ENCODE measurements around the gene CRIP2. TPM values are rescaled to one million over a fixed set of nuclear protein-coding genes. Genes with fewer than 3 reads are reported as not detected.

The CRIP2 gene
- polyA plus RNA-seq, 3 donors: 86.2 to 165 (median 146) TPM

DNA sequence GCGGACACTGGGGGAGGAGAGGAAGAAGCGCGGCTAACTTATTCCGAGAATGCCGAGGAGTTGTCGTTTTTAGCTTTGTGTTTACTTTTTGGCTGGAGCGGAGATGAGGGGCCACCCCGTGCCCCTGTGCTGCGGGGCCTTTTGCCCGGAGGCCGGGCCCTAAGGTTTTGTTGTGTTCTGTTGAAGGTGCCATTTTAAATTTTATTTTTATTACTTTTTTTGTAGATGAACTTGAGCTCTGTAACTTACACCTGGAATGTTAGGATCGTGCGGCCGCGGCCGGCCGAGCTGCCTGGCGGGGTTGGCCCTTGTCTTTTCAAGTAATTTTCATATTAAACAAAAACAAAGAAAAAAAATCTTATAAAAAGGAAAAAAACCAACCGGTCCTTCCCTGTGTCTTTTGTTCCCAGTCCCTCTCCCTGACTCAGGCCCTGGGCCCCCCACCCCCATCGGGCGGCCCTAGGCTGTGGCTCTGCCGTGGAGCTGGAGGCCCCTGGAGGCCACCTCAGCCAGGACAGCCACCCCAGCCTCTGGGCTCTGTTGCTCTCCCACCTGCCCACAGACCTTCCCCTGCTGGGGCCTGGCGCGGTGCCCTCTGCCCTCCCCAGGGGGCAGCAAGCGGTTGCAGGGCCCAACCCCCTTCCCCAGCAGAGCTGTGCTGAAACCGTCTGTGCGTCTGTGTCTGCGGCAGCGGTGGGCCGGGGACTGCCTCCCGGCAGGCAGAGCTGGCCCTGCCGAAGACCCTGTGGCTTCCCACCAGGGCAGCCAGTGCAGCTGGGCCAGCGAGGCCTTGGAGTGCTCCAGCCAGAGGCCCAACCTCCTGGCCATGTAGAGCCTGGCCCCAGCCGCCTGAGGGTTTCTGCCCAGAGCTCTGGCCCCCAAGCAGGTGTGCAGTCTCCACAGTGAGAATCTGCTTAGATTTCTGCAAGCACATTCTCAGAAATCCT is 4.0 kb upstream of the CRIP2 start:
- DNase-seq (ENCODE audit: extremely low read depth in 1 of 11, low read depth in 9 of 11, low spot score in 4 of 11): no peak

DNA sequence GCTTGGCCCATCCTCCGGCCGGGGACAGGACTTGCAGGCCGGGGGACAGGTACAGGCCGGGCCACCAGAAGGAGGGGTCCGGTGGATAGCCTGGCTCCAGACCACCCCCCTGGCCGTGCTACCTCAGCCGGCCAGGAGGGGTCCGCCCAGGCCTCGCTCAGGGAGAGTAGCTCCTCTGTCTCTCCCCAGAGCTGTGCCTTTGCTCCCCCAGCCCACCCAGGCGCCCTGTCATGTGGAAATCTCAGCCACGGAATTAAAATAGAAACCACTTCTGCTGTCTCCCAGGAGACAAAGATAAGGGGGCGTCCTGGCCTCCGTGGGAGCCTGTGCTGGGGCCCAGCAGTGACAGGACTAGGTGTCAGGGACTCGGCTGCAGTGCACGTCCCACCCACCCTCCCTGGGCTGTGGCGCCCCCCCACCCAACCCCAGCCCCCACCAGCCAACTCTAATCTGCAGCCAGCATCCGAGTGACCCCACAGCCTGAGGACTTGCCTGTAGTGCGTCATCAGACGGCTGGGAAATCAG is 3.3 kb upstream of the CRIP2 start:
- no peak for DNase-seq (ENCODE audit: extremely low read depth in 1 of 11, low read depth in 9 of 11, low spot score in 4 of 11)

GRCh38 chr14:105471823-105472485 is 2.7 kb upstream of the CRIP2 start:
- DNase-seq (ENCODE audit: extremely low read depth in 1 of 11, low read depth in 9 of 11, low spot score in 4 of 11): no peak

GRCh38 chr14:105472486-105472991 is 2.1 kb upstream of the CRIP2 start:
- DNase-seq (ENCODE audit: extremely low read depth in 1 of 11, low read depth in 9 of 11, low spot score in 4 of 11): no peak

DNA sequence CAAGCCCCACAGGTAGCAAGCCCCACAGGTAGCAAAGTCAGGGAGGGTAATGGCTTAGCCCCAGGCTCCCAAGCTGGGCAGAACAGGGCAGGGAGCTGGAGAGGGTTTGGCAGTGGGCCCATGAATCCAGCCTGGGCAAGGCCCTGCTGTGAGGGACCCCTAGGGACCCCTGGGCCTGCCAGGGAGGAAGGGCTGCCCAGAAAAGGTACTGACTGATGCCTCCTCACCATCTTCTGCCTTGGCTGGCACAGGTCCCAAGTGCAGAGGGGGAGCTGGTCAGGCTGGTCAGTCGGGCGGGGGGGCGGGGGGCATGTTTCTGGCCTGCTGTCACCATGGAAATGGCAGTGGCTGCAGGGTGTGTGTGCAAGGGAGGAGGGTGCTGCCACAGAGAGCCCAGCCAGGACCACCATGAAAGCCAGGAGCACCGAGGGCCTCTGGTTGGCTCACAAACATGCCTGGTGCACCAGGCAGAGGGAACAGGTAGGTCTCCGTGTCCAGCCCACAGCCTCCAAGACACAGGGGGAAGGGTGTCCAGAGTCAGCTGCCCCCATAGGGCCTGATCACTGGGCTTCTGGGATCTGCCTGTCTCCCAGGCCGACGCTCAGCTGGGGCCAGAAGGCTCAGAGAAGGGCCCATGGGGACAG is 1.5 kb upstream of the CRIP2 start:
- DNase-seq (ENCODE audit: extremely low read depth in 1 of 11, low read depth in 9 of 11, low spot score in 4 of 11): no peak

- DNase-seq (ENCODE audit: extremely low read depth in 1 of 11, low read depth in 9 of 11, low spot score in 4 of 11): peak in 10 of 11 donors; percentile 88 to 95 (median 91)
Measured at GRCh38 chr14:105473677-105474482, 741 bp upstream of the CRIP2 start.

DNA sequence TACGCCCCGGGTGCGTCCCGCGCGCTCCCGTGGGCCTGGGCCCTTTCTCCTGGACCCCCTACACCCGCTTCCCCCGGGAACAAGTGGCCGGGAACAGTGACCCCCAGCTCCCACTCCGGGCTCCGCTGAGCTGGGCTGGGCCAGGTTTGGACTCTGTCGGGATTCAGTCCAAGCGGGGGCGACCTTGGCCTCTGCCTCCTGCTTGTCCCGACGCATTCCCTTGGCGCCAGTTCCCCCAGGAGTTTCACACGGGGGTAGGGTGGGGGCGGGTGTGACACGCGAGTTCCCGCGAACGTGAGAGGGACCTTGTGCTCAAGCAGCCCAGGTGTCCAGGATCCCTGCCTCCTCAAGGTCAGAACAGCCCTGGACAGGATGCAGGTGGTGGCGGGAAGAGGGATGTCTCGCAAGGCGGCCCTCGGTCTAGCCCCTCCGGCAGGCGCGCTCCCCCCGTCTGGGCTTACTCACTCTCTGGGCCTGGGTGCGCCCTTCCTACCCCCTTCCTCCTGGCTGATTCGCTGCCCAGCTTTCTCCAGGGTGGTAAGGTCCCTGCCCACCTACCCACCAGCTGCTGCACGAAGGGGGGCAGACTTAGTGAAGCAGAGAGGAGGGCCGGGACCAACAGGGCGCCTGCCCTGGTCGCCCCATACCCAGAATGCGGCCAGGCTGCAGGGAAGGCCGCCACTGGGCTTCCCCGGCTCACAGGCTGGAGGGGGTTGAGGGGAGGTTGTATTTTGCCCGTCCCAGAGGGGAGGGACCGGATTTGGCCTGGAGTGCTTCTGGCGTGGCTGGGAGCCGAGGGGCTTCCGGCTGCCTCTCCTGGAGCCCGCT is 862 bp downstream of the CRIP2 start:
- DNase-seq (ENCODE audit: extremely low read depth in 1 of 11, low read depth in 9 of 11, low spot score in 4 of 11): no peak

DNA sequence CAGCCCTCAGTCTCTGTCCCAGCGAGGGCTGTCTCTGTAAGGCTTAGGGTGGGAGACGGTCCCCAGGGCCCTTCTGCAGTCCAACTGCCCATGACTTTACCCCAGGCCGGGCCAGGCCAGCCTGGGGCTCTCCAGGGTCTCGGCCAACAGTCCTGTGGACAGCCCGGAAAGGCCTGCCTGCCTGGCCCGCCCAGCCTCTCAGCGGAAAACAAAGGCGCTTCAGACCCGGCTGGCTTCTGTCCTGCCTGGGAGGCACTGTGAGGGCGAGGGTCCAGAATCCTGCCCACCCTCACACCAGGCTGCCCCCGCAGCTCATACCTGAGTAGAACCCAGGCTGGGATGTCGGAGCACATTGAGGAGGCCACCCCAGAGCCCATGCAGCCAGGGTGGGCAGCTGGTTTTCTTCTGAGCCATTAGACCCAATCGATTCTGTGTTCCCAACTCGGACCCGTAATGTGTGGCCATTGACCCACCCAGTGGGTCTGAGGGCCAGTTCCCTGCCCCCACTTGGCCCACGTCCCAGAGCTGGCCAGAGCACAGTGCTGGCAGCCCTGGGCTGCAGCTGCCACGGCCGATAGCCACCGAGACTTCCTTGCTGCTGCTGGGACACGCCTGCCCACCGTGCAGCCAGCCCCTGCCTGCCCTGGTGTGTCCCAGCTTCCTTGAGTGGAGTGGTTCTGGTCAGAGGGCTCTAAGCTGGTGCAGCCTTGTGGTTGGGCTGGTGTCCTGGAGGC is 1.6 kb downstream of the CRIP2 start:
- no peak for DNase-seq (ENCODE audit: extremely low read depth in 1 of 11, low read depth in 9 of 11, low spot score in 4 of 11)

DNA sequence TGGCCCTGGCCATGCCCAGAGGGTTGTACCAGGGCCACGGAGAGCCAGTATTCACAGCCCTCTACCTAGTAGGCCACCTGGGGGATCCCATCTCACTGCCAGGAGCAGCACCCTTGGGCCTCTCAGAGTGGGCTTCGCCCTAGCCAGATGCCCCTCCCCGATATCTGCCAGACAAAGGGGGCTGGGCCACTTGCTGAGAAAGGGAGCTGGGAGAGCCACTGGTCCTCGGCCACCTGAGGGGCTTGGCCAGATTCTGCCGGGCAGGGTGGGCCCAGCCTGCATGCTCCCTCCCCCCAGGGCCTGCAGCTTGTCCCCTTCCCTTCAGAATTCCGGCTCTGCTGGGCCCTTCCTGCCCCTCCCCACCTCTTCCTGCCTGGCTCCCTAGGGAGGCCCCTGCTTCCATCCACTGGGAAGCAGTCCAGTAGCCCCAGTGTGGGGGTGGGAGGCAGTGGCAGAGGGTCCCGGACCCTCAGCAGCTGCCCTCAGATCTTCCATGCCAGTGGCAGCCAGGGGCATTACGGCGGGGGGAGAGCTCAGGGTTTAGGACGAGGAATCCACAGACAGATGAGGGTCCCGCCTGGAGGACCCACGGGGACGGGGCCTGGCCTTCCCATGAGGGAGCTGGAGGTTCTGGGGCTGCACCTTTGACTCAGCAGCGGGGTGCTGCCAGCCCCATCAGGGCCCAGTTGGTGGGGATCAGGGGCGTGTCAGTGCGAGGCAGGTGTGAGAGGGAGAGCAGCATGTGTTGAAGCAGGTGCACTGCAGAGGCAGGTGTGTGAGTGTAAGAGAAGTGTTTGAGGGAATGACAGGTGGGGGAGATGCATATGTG is 2.4 kb downstream of the CRIP2 start:
- no peak for DNase-seq (ENCODE audit: extremely low read depth in 1 of 11, low read depth in 9 of 11, low spot score in 4 of 11)

DNA sequence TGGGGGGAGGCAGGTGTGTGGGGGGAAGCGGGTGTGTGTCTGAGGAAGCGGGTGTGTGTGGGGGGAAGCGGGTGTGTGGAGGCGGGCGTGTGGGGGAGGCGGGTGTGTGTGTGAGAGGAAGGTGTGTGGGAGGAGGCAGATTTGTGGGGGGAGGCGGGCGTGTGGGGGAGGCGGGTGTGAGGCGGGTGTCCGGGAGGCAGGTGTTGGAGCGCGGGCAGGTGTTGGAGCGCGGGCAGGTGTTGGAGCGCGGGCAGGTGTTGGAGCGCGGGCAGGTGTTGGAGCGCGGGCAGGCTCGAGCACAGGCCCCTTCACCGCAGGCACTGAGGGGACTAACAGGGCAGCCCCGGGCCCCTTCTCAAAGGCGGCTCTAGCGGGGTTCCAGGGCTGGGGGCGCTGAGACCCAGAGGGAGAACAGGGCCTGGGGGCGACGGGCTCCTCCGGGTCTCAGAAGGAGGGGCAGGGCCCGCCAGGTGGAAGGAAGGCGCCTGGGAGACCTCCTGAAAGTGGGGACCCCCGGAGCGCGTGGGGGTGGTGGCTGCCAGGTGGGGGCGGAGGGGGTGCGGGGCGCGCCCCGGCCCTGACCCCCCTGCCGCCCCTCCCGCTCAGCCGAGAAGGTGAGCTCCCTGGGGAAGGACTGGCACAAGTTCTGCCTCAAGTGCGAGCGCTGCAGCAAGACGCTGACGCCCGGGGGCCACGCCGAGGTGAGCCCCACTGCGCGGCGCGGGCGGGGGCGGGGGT is 3.2 kb downstream of the CRIP2 start:
- no peak for DNase-seq (ENCODE audit: extremely low read depth in 1 of 11, low read depth in 9 of 11, low spot score in 4 of 11)

DNA sequence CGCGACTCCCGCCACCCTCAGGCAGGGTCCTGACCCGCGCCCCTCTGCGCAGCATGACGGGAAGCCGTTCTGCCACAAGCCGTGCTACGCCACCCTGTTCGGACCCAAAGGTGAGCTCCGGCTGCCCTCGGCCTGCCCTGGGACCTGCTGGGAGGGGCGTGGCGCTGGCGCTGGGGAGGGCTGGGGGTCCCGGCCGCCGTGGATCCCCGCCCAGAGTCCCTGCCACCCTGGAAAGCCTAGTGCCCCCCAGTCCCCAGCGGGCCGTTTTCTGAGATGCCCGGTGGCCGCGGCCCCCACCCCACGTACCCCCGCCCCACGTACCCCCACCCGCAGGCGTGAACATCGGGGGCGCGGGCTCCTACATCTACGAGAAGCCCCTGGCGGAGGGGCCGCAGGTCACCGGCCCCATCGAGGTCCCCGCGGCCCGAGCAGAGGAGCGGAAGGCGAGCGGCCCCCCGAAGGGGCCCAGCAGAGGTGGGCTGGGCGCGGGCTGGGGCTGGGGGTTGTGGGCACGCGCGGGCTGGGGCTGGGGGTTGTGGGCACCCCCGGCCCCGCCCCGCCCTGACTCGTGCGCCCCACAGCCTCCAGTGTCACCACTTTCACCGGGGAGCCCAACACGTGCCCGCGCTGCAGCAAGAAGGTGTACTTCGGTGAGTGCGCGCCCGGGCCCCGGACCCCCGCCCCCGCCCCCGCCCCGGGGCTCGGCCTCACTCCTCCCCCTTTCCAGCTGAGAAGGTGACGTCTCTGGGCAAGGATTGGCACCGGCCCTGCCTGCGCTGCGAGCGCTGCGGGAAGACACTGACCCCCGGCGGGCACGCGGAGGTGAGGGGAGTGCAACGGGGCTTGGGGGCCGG is 4.0 kb downstream of the CRIP2 start:
- DNase-seq (ENCODE audit: extremely low read depth in 1 of 11, low read depth in 9 of 11, low spot score in 4 of 11): no peak

- DNase-seq (ENCODE audit: extremely low read depth in 1 of 11, low read depth in 9 of 11, low spot score in 4 of 11): no peak
Measured at GRCh38 chr14:105479431-105480158, 5.0 kb downstream of the CRIP2 start.

GRCh38 chr14:105480199-105480746 is 5.7 kb downstream of the CRIP2 start:
- no peak for DNase-seq (ENCODE audit: extremely low read depth in 1 of 11, low read depth in 9 of 11, low spot score in 4 of 11)
